Neutrophil (primary cell): ENCODE measurements around the gene LIM2.
A peak's percentile ranks its signal among the peaks of the same experiment; 100 is the strongest.
"Not testable (repeated sequence)": the region's sequence is repeated elsewhere in the genome, so short reads cannot be mapped to it uniquely, and the experiment has no call there.

ENCODE experiments used
- H3K27ac ChIP-seq: fragments of 200-600 bp; sonication (generic); 2 replicates; pipeline ENCODE4 v1.5.1; 2016; ENCODE audit warnings: mild to moderate bottlenecking, moderate library complexity
- H3K27me3 ChIP-seq: fragments of 200-600 bp; sonication (generic); 2 replicates; pipeline ENCODE4 v1.6.0; 2016; ENCODE audit warnings: mild to moderate bottlenecking
- H3K36me3 ChIP-seq: fragments of 200-600 bp; sonication (generic); 2 replicates; pipeline ENCODE4 v1.5.1; 2017
- H3K4me1 ChIP-seq, 2 experiments: fragments of 200-600 bp in 1 of 2; sonication (generic) in 1 of 2; 1 replicate in 1 of 2; 2 replicates in 1 of 2; pipeline versions ENCODE4 v1.5.1 to v1.6.1; 2013 to 2016; ENCODE audit warnings: low read depth in 1 of 2, low read length in 1 of 2, mild to moderate bottlenecking in 1 of 2, moderate library complexity in 1 of 2; ENCODE audit not compliant: control insufficient read depth in 1 of 2, insufficient read depth in 1 of 2
- H3K4me3 ChIP-seq, 2 experiments: fragments of 200-600 bp in 1 of 2; sonication (generic) in 1 of 2; 1 replicate in 1 of 2; 2 replicates in 1 of 2; pipeline ENCODE4 v1.5.1; 2013 to 2016; ENCODE audit warnings: low read depth in 1 of 2, low read length in 1 of 2, mild to moderate bottlenecking in 1 of 2, moderate library complexity in 1 of 2
- H3K9me3 ChIP-seq: fragments of 200-600 bp; sonication (generic); 2 replicates; pipeline ENCODE4 v1.5.1; 2016
- TF ChIP-seq, protein P1 (sequence below): fragments of 200-600 bp; sonication (generic); IDR thresholded peaks from 2 replicates; pipeline ENCODE4 v1.5.1; 2016; ENCODE audit warnings: antibody characterized with exemption

Gene LIM2

DNA sequence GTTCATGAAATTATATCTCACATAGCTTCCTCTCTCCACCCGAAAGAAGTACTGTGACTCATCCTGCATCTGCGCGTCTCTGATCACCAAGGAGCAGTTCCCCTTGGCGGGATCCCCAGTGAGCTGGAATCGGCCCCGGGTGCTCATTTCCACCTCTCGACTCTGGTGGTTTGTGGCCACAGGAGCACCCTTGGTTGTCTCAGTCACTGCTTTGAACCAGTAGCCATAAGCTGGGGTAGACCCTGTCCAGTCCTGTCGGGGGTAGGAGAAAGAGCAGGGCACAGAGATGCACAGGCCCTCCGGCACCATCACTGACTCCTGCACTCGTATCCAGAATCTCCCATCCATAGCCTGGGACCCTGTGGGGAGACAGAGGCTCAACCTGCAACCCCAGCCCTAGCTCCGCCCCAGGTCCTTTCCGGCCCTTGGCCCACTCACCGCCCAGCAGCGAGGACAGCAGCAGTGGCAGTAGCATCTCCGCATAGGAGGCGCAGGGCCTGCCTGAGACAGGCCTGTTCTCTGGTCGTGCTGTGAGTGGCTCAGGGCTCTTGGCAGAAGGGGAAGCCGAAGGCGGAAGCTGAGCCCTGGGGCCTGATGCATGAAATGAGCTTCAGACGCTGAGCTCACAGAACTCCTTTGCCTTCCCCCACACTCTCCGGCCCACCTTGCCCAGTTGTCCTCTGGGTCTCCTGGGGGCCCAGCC, 29.5 kb upstream of the LIM2 start, which contains the start of gene SIGLEC10:
SIGLEC10 (minus strand) TSS at position 536 of the 703 bp plus-strand sequence; CDS start at position 475, 61 bp downstream.
- TF ChIP-seq, protein P1, sequence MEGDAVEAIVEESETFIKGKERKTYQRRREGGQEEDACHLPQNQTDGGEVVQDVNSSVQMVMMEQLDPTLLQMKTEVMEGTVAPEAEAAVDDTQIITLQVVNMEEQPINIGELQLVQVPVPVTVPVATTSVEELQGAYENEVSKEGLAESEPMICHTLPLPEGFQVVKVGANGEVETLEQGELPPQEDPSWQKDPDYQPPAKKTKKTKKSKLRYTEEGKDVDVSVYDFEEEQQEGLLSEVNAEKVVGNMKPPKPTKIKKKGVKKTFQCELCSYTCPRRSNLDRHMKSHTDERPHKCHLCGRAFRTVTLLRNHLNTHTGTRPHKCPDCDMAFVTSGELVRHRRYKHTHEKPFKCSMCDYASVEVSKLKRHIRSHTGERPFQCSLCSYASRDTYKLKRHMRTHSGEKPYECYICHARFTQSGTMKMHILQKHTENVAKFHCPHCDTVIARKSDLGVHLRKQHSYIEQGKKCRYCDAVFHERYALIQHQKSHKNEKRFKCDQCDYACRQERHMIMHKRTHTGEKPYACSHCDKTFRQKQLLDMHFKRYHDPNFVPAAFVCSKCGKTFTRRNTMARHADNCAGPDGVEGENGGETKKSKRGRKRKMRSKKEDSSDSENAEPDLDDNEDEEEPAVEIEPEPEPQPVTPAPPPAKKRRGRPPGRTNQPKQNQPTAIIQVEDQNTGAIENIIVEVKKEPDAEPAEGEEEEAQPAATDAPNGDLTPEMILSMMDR: peak; percentile 17
- H3K27ac ChIP-seq: peak within 1 kb of the TSS; percentile 98
- peaks cover 34% of the 10 kb centered on the region for H3K36me3 ChIP-seq
- no peaks in the 10 kb centered on the region for H3K9me3 ChIP-seq
- peak within 1 kb of the TSS; percentile 62 to 64 for H3K4me3 ChIP-seq
- H3K27me3 ChIP-seq: peaks cover 11% of the 10 kb centered on the region
- peaks cover 43 to 45% of the 10 kb centered on the region in 2 experiments for H3K4me1 ChIP-seq

DNA sequence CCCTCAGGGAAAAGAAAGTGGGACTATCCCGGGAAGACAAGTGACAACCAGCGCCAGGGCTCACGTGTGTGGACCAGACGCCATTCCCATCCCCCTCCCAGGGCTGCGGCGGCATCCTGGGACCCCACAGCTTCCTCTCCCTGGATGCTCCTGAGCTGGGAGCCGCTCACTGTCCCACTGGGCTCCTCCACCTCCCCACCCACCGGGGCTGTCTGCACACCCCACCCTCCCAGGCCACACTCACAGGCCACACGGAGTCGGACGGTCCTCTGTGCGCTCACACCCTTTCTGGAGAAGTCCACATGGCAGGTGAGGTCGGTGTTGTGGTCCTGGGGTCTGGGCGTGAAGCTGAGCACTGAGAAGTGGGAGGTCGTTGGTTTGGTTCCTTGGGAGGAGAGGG, 28.6 kb upstream of the LIM2 start:
- Histone ChIP-seq H3K27ac (peak overlapping the region; percentile 98), H3K4me3 (peak overlapping the region; percentile 62 to 64), H3K4me1 (peaks cover 36 to 40% of the 10 kb centered on the region in 2 experiments), H3K36me3 (peaks cover 42% of the 10 kb centered on the region)
- not testable (repeated sequence) for H3K27me3 ChIP-seq, H3K9me3 ChIP-seq

- Histone ChIP-seq H3K9me3 (no peaks in the 10 kb centered on the region), H3K4me3 (no peak overlapping the region), H3K27me3 (no peaks in the 10 kb centered on the region), H3K4me1 (peaks cover 28 to 33% of the 10 kb centered on the region in 2 experiments), H3K36me3 (peaks cover 51% of the 10 kb centered on the region), H3K27ac (no peak overlapping the region)
- TF ChIP-seq, protein P1: no peak
Measured at GRCh38 chr19:51415187-51415586, 27.4 kb upstream of the LIM2 start.

GRCh38 chr19:51410950-51411748, 23.4 kb upstream of the LIM2 start:
- Histone ChIP-seq H3K4me1 (peaks cover 38 to 39% of the 10 kb centered on the region in 2 experiments), H3K27ac (no peak overlapping the region), H3K36me3 (peaks cover 51% of the 10 kb centered on the region), H3K9me3 (no peaks in the 10 kb centered on the region), H3K27me3 (no peaks in the 10 kb centered on the region), H3K4me3 (no peak overlapping the region)
- TF ChIP-seq, protein P1: no peak

- Histone ChIP-seq H3K4me3 (peak overlapping the region in 1 of 2 experiments; percentile 29), H3K27ac (peak overlapping the region; percentile 92), H3K27me3 (no peaks in the 10 kb centered on the region), H3K36me3 (peaks cover 21% of the 10 kb centered on the region), H3K9me3 (no peaks in the 10 kb centered on the region), H3K4me1 (peaks cover 43 to 44% of the 10 kb centered on the region in 2 experiments)
- TF ChIP-seq, protein P1: no peak
Measured at GRCh38 chr19:51407511-51408131, 19.8 kb upstream of the LIM2 start.
